ENCODE data around the gene MFGE8.

MFGE8 gene

DNA sequence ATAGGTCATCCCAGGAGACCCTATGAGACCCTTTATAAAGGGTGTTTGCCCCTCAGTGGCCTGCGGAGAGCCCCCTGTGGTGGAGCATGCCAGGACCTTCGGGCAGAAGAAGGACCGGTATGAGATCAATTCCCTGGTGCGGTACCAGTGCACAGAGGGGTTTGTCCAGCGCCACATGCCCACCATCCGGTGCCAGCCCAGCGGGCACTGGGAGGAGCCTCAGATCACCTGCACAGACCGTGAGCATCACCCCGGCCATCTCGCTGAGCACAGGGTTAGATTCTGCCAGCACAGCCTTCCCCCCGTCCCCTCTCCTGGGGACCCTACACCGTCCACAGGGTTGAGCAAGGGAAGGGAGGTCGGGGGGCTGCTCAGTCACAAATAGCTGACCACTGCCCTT lies 39.4 kb downstream of the MFGE8 start:
- no peak for DNase-seq
- Histone ChIP-seq H3K4me3 (ENCODE audit: low read depth, low read length) (no peak overlapping the region), H3K27me3 (replicated peaks) (peaks cover 16% of the 10 kb centered on the region), H3K36me3 (replicated peaks) (no peaks in the 10 kb centered on the region), H3K27ac (no peak overlapping the region)
- TF ChIP-seq, protein P1, sequence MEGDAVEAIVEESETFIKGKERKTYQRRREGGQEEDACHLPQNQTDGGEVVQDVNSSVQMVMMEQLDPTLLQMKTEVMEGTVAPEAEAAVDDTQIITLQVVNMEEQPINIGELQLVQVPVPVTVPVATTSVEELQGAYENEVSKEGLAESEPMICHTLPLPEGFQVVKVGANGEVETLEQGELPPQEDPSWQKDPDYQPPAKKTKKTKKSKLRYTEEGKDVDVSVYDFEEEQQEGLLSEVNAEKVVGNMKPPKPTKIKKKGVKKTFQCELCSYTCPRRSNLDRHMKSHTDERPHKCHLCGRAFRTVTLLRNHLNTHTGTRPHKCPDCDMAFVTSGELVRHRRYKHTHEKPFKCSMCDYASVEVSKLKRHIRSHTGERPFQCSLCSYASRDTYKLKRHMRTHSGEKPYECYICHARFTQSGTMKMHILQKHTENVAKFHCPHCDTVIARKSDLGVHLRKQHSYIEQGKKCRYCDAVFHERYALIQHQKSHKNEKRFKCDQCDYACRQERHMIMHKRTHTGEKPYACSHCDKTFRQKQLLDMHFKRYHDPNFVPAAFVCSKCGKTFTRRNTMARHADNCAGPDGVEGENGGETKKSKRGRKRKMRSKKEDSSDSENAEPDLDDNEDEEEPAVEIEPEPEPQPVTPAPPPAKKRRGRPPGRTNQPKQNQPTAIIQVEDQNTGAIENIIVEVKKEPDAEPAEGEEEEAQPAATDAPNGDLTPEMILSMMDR (IDR thresholded peaks at IDR 0.05; ENCODE audit: low read depth, low read length, missing control alignments), result no peak
- in situ Hi-C loops (cut with HindIII; ENCODE audit: low pct_ligation_motif_present, low sequenced_read_pairs), result no loop called here

GRCh38 chr15:88872706-88873105 lies 40.5 kb downstream of the MFGE8 start:
- TF ChIP-seq, protein P1 (IDR thresholded peaks at IDR 0.05; ENCODE audit: low read depth, low read length, missing control alignments), result no peak
- Histone ChIP-seq H3K27me3 (replicated peaks) (peaks cover 19% of the 10 kb centered on the region), H3K36me3 (replicated peaks) (no peaks in the 10 kb centered on the region), H3K27ac (no peak overlapping the region), H3K4me3 (ENCODE audit: low read depth, low read length) (no peak overlapping the region)
- in situ Hi-C loops (cut with HindIII; ENCODE audit: low pct_ligation_motif_present, low sequenced_read_pairs), result no loop called here
- DNase-seq, result no peak

- DNase-seq, result no peak
- H3K36me3 ChIP-seq (replicated peaks), result no peaks in the 10 kb centered on the region
- peaks cover 19% of the 10 kb centered on the region for H3K27me3 ChIP-seq (replicated peaks)
- H3K4me3 ChIP-seq (ENCODE audit: low read depth, low read length), result no peak overlapping the region
- in situ Hi-C loops (cut with HindIII; ENCODE audit: low pct_ligation_motif_present, low sequenced_read_pairs), result no loop called here
- TF ChIP-seq, protein P1 (IDR thresholded peaks at IDR 0.05; ENCODE audit: low read depth, low read length, missing control alignments), result no peak
- H3K27ac ChIP-seq, result no peak overlapping the region
These were observed 41.1 kb downstream of the MFGE8 start for GRCh38 chr15:88872106-88872505.

DNA sequence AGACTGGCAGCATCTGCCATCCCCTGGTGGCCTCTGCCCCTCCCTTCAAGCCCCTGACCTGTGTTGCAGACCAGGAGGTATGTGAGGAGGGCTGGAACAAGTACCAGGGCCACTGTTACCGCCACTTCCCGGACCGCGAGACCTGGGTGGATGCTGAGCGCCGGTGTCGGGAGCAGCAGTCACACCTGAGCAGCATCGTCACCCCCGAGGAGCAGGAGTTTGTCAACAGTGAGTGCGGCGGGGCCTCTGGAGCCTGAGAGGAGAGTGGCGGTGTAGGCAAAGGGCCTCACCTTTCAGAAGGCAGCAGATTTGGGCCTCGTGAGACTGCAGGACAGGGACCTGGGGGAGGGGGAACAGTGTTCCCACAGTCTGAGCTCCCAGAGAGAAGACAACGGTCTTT lies 41.9 kb downstream of the MFGE8 start:
- no peak overlapping the region for H3K4me3 ChIP-seq (ENCODE audit: low read depth, low read length)
- H3K27ac ChIP-seq, result no peak overlapping the region
- H3K27me3 ChIP-seq (replicated peaks), result peaks cover 19% of the 10 kb centered on the region
- no peak for DNase-seq
- TF ChIP-seq, protein P1 (IDR thresholded peaks at IDR 0.05; ENCODE audit: low read depth, low read length, missing control alignments), result no peak
- H3K36me3 ChIP-seq (replicated peaks), result no peaks in the 10 kb centered on the region
- in situ Hi-C loops (cut with HindIII; ENCODE audit: low pct_ligation_motif_present, low sequenced_read_pairs), result no loop called here

- Histone ChIP-seq H3K27ac (no peak overlapping the region), H3K36me3 (replicated peaks) (no peaks in the 10 kb centered on the region), H3K4me3 (ENCODE audit: low read depth, low read length) (no peak overlapping the region), H3K27me3 (replicated peaks) (peaks cover 5% of the 10 kb centered on the region)
- TF ChIP-seq, protein P1 (IDR thresholded peaks at IDR 0.05; ENCODE audit: low read depth, low read length, missing control alignments), result no peak
- in situ Hi-C loops (cut with HindIII; ENCODE audit: low pct_ligation_motif_present, low sequenced_read_pairs), result no loop called here
- no peak for DNase-seq
These were observed 46.8 kb downstream of the MFGE8 start for GRCh38 chr15:88866295-88866881.

- TF ChIP-seq, protein P1 (IDR thresholded peaks at IDR 0.05; ENCODE audit: low read depth, low read length, missing control alignments), result no peak
- no peak overlapping the region for H3K27ac ChIP-seq
- no peak for DNase-seq
- H3K4me3 ChIP-seq (ENCODE audit: low read depth, low read length), result no peak overlapping the region
- in situ Hi-C loops (cut with HindIII; ENCODE audit: low pct_ligation_motif_present, low sequenced_read_pairs), result no loop called here
- H3K36me3 ChIP-seq (replicated peaks), result no peaks in the 10 kb centered on the region
- peaks cover 5% of the 10 kb centered on the region for H3K27me3 ChIP-seq (replicated peaks)
These were observed 47.6 kb downstream of the MFGE8 start for GRCh38 chr15:88865498-88866099.

Data from brain microvascular endothelial cell (primary cell).